Osteocyte (in vitro differentiated cells): Measurements from ENCODE around the gene RSRC1. TPM values are rescaled to one million over a fixed set of nuclear protein-coding genes. Genes with fewer than 3 reads are reported as not detected.

Experiments
- DNase-seq: peaks from one replicate; pipeline ENCODE4 v3.0.0; 2021; ENCODE audit warnings: mixed read lengths; ENCODE audit not compliant: unreplicated experiment; ENCODE audit errors: extremely low spot score
- H3K27ac Mint-ChIP-seq: one replicate; pipeline ENCODE4 v1.8.0; 2021; ENCODE audit warnings: mild to moderate bottlenecking, mixed read lengths; ENCODE audit not compliant: unreplicated experiment
- H3K27me3 Mint-ChIP-seq: one replicate; pipeline ENCODE4 v1.8.0; 2021; ENCODE audit warnings: mixed read lengths; ENCODE audit not compliant: unreplicated experiment
- H3K36me3 Mint-ChIP-seq: one replicate; pipeline ENCODE4 v1.8.0; 2021; ENCODE audit warnings: mixed read lengths; ENCODE audit not compliant: unreplicated experiment
- H3K4me1 Mint-ChIP-seq: one replicate; pipeline ENCODE4 v1.8.0; 2021; ENCODE audit warnings: mixed read lengths; ENCODE audit not compliant: unreplicated experiment
- H3K4me3 Mint-ChIP-seq: one replicate; pipeline ENCODE4 v1.8.0; 2021; ENCODE audit warnings: mild to moderate bottlenecking, moderate library complexity, mixed read lengths; ENCODE audit not compliant: unreplicated experiment
- H3K9me3 Mint-ChIP-seq: one replicate; pipeline ENCODE4 v1.8.0; 2021; ENCODE audit warnings: mixed read lengths; ENCODE audit not compliant: unreplicated experiment
- CTCF ChIP-seq: fragments of 200-600 bp; sonication (generic); IDR thresholded peaks from 2 replicates; pipeline ENCODE4 v1.5.0; 2021; ENCODE audit warnings: antibody characterized with exemption, mild to moderate bottlenecking, moderate library complexity
- total RNA-seq: library from RNA; stranded (reverse); gene quantifications from 2 replicates; pipeline ENCODE4 v1.2.1, GENCODE V29; 2021

The RSRC1 gene
- total RNA-seq, 1 donor from 2014 or later, result 26.3 TPM

GRCh38 chr3:158431829-158432228 is 321.9 kb downstream of the RSRC1 start:
- Mint-ChIP-seq H3K4me3 (no peak overlapping the region), H3K9me3 (no peaks in the 10 kb centered on the region)
- TF ChIP-seq CTCF, result no peak

GRCh38 chr3:158434412-158435038 is 324.6 kb downstream of the RSRC1 start:
- Mint-ChIP-seq H3K27me3 (peaks cover 3% of the 10 kb centered on the region), H3K4me1 (no peaks in the 10 kb centered on the region), H3K27ac (no peak overlapping the region), H3K4me3 (no peak overlapping the region), H3K9me3 (no peaks in the 10 kb centered on the region), H3K36me3 (peaks cover 2% of the 10 kb centered on the region)
- DNase-seq, result no peak
- TF ChIP-seq CTCF, result peak; percentile 87

More at GRCh38 chr3:158431829-158432228, 321.9 kb downstream of the RSRC1 start:
- no peak for DNase-seq
- H3K4me1 Mint-ChIP-seq, result no peaks in the 10 kb centered on the region
- H3K36me3 Mint-ChIP-seq, result no peaks in the 10 kb centered on the region
- H3K27ac Mint-ChIP-seq, result no peak overlapping the region
- H3K27me3 Mint-ChIP-seq, result peaks cover 3% of the 10 kb centered on the region

GRCh38 chr3:158443632-158444031 is 333.7 kb downstream of the RSRC1 start:
- no peak overlapping the region for H3K27ac Mint-ChIP-seq
- H3K4me1 Mint-ChIP-seq, result no peaks in the 10 kb centered on the region
- TF ChIP-seq CTCF, result no peak
- peaks cover 2% of the 10 kb centered on the region for H3K36me3 Mint-ChIP-seq
- H3K27me3 Mint-ChIP-seq, result no peaks in the 10 kb centered on the region
- DNase-seq, result no peak
- no peak overlapping the region for H3K4me3 Mint-ChIP-seq
- H3K9me3 Mint-ChIP-seq, result no peaks in the 10 kb centered on the region

- TF ChIP-seq CTCF, result no peak
Measured at GRCh38 chr3:158447408-158447807, 337.5 kb downstream of the RSRC1 start.

GRCh38 chr3:158451405-158452055 is 341.6 kb downstream of the RSRC1 start:
- H3K9me3 Mint-ChIP-seq, result no peaks in the 10 kb centered on the region
- H3K36me3 Mint-ChIP-seq, result no peaks in the 10 kb centered on the region
- TF ChIP-seq CTCF, result no peak
- H3K27me3 Mint-ChIP-seq, result no peaks in the 10 kb centered on the region
- no peak overlapping the region for H3K4me3 Mint-ChIP-seq
- DNase-seq, result no peak
- peaks cover 10% of the 10 kb centered on the region for H3K4me1 Mint-ChIP-seq
- no peak overlapping the region for H3K27ac Mint-ChIP-seq

More at GRCh38 chr3:158447408-158447807, 337.5 kb downstream of the RSRC1 start:
- Mint-ChIP-seq H3K9me3 (no peaks in the 10 kb centered on the region), H3K4me1 (no peaks in the 10 kb centered on the region), H3K27ac (no peak overlapping the region), H3K36me3 (peaks cover 2% of the 10 kb centered on the region), H3K27me3 (no peaks in the 10 kb centered on the region), H3K4me3 (no peak overlapping the region)
- DNase-seq, result no peak
